HUES64 (cell line): ENCODE data around the gene DTNA.
"Not testable (repeated sequence)": the region's sequence is repeated elsewhere in the genome, so short reads cannot be mapped to it uniquely, and the experiment has no call there.

Experiments used
- H3K27ac ChIP-seq: 2 replicates; pipeline ENCODE4 v1.7.0; 2013; ENCODE audit warnings: low read depth, low read length, inconsistent platforms
- H3K27me3 ChIP-seq: 2 replicates; pipeline ENCODE4 v1.6.1; 2013; ENCODE audit warnings: mild to moderate bottlenecking, low read length; ENCODE audit not compliant: insufficient read depth
- H3K36me3 ChIP-seq: 2 replicates; pipeline ENCODE4 v1.6.1; 2013; ENCODE audit warnings: mild to moderate bottlenecking, low read length; ENCODE audit not compliant: insufficient read depth
- H3K4me1 ChIP-seq: 2 replicates; pipeline ENCODE4 v1.6.1; 2013; ENCODE audit warnings: mild to moderate bottlenecking, low read length, moderate library complexity; ENCODE audit not compliant: insufficient read depth
- H3K4me3 ChIP-seq: 2 replicates; pipeline ENCODE4 v1.5.1; 2013; ENCODE audit warnings: mild to moderate bottlenecking, low read length, moderate library complexity
- H3K9ac ChIP-seq: 2 replicates; pipeline ENCODE4 v1.6.1; 2013; ENCODE audit warnings: mild to moderate bottlenecking, low read depth, low read length
- H3K9me3 ChIP-seq: 2 replicates; pipeline ENCODE4 v1.6.1; 2013; ENCODE audit warnings: low read depth, low read length; ENCODE audit not compliant: insufficient read depth
- WGBS: fragments of 150-250, 120-280 bp; methylation state at CpG from one replicate; pipeline ENCODE4 v1.1.7; 2013; ENCODE audit warnings: missing lambda C conversion rate; 5-methylcytosine and 5-hydroxymethylcytosine counted together

DTNA gene

GRCh38 chr18:34922594-34922993 lies 212.5 kb downstream of the DTNA start:
- not testable (repeated sequence) for H3K9me3 ChIP-seq, H3K27ac ChIP-seq, H3K27me3 ChIP-seq, H3K4me1 ChIP-seq, H3K36me3 ChIP-seq, H3K9ac ChIP-seq, H3K4me3 ChIP-seq
- WGBS = 79% methylated on average over 4 of the region's 4 CpGs

GRCh38 chr18:34923911-34924310 lies 213.8 kb downstream of the DTNA start:
- Histone ChIP-seq H3K9ac (no peak overlapping the region), H3K4me3 (no peak overlapping the region), H3K9me3 (no peaks in the 10 kb centered on the region), H3K36me3 (no peaks in the 10 kb centered on the region), H3K27ac (no peak overlapping the region), H3K4me1 (peaks cover 8% of the 10 kb centered on the region; the same call in 1 of the 2 replicates), H3K27me3 (no peaks in the 10 kb centered on the region)

GRCh38 chr18:34926683-34927082 lies 216.6 kb downstream of the DTNA start:
- H3K4me3 ChIP-seq = no peak overlapping the region
- H3K27ac ChIP-seq = no peak overlapping the region
- peaks cover 16% of the 10 kb centered on the region; the same call in 1 of the 2 replicates for H3K4me1 ChIP-seq
- H3K9me3 ChIP-seq = no peaks in the 10 kb centered on the region
- H3K9ac ChIP-seq = no peak overlapping the region
- H3K27me3 ChIP-seq = no peaks in the 10 kb centered on the region
- no peaks in the 10 kb centered on the region for H3K36me3 ChIP-seq

DNA sequence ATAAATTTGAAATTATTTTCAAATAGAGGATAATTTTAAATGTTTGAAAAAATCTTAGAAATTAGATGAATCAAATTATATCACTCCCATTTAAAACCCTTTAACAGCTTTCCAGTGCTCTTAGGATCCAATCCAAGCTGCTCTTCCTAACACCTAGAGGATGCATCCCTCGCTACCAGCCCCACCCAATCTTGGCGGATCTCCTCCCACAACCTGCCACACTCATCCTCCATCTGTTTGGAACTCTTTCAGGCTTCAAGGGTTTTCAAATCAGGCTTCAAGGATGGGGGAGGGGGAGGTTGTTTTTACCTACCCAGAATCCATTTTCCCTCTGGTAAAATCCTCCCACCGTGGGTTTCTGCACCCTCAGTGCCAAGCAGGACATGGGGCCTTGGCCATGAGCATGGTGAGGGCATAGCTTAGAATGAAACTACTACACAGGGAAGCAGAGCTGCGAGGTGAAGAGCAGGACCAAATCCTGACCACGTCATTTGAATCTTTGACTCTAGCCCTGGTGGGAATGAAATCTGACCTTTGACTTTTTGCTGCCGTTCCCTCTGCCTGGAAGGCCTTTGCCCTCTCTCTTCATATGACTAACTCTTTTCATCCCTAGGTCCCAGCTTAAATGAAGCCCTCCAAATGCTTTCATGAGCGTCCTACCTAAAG lies 218.1 kb downstream of the DTNA start:
- H3K4me3 ChIP-seq = no peak overlapping the region
- no peaks in the 10 kb centered on the region for H3K27me3 ChIP-seq
- H3K9ac ChIP-seq = no peak overlapping the region
- no peak overlapping the region for H3K27ac ChIP-seq
- no peaks in the 10 kb centered on the region for H3K9me3 ChIP-seq
- H3K4me1 ChIP-seq = peaks cover 22% of the 10 kb centered on the region; the same call in 1 of the 2 replicates
- H3K36me3 ChIP-seq = no peaks in the 10 kb centered on the region
- 85% methylated on average over 6 of the region's 7 CpGs for WGBS

- H3K4me3 ChIP-seq = no peak overlapping the region
- 85% methylated on average over 1 of the region's 1 CpG for WGBS
- H3K4me1 ChIP-seq = peaks cover 22% of the 10 kb centered on the region; the same call in 1 of the 2 replicates
- no peak overlapping the region for H3K9ac ChIP-seq
- no peaks in the 10 kb centered on the region for H3K36me3 ChIP-seq
- no peak overlapping the region for H3K27ac ChIP-seq
- H3K9me3 ChIP-seq = no peaks in the 10 kb centered on the region
- no peaks in the 10 kb centered on the region for H3K27me3 ChIP-seq
Measured at GRCh38 chr18:34928754-34929335, 218.7 kb downstream of the DTNA start.

- Histone ChIP-seq H3K9ac (no peak overlapping the region), H3K4me3 (no peak overlapping the region), H3K27me3 (no peaks in the 10 kb centered on the region), H3K36me3 (no peaks in the 10 kb centered on the region), H3K27ac (no peak overlapping the region), H3K9me3 (no peaks in the 10 kb centered on the region), H3K4me1 (peaks cover 22% of the 10 kb centered on the region; the same call in 1 of the 2 replicates)
- 84% methylated on average over 2 of the region's 2 CpGs for WGBS
Measured at GRCh38 chr18:34929336-34929780, 219.3 kb downstream of the DTNA start.

- Histone ChIP-seq H3K9ac (no peak overlapping the region), H3K4me1 (peaks cover 22% of the 10 kb centered on the region; the same call in 1 of the 2 replicates), H3K36me3 (no peaks in the 10 kb centered on the region), H3K9me3 (no peaks in the 10 kb centered on the region), H3K27ac (no peak overlapping the region), H3K4me3 (no peak overlapping the region), H3K27me3 (no peaks in the 10 kb centered on the region)
- no CpG with 5 or more reads among the region's 1 CpG for WGBS
Measured at GRCh38 chr18:34932363-34932762, 222.3 kb downstream of the DTNA start.

- 94% methylated on average over 3 of the region's 4 CpGs for WGBS
- Histone ChIP-seq H3K27ac (no peak overlapping the region), H3K9ac (no peak overlapping the region), H3K4me3 (no peak overlapping the region), H3K9me3 (no peaks in the 10 kb centered on the region), H3K36me3 (no peaks in the 10 kb centered on the region), H3K27me3 (no peaks in the 10 kb centered on the region), H3K4me1 (peaks cover 22% of the 10 kb centered on the region; the same call in 1 of the 2 replicates)
Measured at GRCh38 chr18:34932792-34933466, 222.8 kb downstream of the DTNA start.

DNA sequence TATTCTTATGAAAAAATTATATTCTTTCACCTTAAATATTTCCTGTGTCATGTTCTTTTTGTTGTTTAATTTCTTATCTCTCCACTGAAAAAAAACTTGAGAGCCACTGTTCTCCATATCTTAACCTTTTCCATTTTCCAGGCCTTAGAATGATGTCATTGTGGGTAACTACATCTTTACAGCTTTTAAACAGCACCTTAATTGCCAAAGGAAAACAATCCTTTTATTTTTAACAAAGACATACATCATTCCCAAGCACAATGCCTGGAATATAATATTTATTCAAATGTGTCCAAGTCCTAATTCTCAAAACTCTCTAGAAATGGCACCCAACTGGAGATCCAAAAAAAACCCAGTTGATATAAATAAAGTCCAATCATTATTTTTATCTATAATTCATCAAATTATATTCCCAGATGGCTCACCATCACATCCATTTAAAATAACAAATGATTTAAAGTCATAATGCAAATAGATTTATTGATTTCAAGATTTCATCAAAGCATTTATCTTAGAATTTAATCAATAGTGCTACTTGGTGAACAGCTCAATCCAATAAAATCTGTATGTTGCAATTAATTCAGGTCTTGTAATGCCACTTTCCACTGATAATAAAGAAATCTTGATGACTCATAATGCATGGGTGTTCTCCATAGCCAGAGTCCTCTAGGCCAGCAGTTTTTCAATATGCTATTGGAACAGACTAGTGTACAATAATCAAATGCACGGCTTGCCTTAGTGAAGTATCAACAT lies 224.0 kb downstream of the DTNA start:
- Histone ChIP-seq H3K4me3 (no peak overlapping the region), H3K27ac (no peak overlapping the region), H3K36me3 (no peaks in the 10 kb centered on the region), H3K9ac (no peak overlapping the region), H3K9me3 (no peaks in the 10 kb centered on the region), H3K27me3 (no peaks in the 10 kb centered on the region), H3K4me1 (peaks cover 12% of the 10 kb centered on the region; the same call in 1 of the 2 replicates)
- 100% methylated on average over 1 of the region's 1 CpG for WGBS

- Histone ChIP-seq H3K27ac (no peak overlapping the region), H3K36me3 (no peaks in the 10 kb centered on the region), H3K4me3 (no peak overlapping the region), H3K27me3 (no peaks in the 10 kb centered on the region), H3K9ac (no peak overlapping the region), H3K9me3 (no peaks in the 10 kb centered on the region), H3K4me1 (peaks cover 6% of the 10 kb centered on the region; the same call in 1 of the 2 replicates)
- WGBS = 78% methylated on average over 3 of the region's 3 CpGs
Measured at GRCh38 chr18:34936772-34937171, 226.7 kb downstream of the DTNA start.

DNA sequence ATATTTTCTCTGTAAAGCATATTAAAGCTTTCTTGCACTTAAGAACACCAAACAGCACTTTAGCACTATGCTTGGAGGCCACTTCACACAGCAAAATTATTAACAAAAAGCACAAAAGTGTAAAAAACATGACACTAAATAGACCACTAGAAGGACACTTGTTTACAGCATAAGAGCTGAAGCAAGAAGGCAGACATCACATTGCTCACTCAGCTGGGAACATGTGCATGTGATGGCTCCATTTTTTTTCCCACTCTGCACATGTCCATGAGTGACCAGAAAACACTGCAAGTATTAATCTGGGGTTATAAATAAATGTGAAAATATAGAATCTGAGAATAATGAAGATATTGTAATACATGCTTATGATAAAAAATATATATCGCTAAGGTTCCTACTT lies 228.0 kb downstream of the DTNA start:
- Histone ChIP-seq H3K27ac (no peak overlapping the region), H3K36me3 (no peaks in the 10 kb centered on the region), H3K9me3 (no peaks in the 10 kb centered on the region), H3K4me1 (0 out of 2 replicates have a peak, but pooled peaks cover 7% of the 10 kb centered on the region), H3K9ac (no peak overlapping the region), H3K27me3 (no peaks in the 10 kb centered on the region), H3K4me3 (no peak overlapping the region)
- 83% methylated on average over 1 of the region's 1 CpG for WGBS
